Cardiac muscle cell (in vitro differentiated cells and primary cell): ENCODE measurements around the gene LDLRAP1. TPM values are rescaled to one million over a fixed set of nuclear protein-coding genes. Genes with fewer than 3 reads are reported as not detected.

Experiments
- DNase-seq, 2 donors: peaks; one replicate each; pipeline versions ENCODE4 v3.0.0 to v3.0.0-alpha.2; 2010 to 2017; ENCODE audit warnings: low read depth in 1 of 2, low spot score in 1 of 2
- H3K27ac ChIP-seq: fragments of 200-600 bp; sonication (generic); 2 replicates; pipeline ENCODE4 v1.5.1; 2016
- H3K27me3 ChIP-seq: fragments of 200-600 bp; sonication (generic); 2 replicates; pipeline ENCODE4 v1.6.0; 2016; ENCODE audit warnings: control low read depth
- H3K36me3 ChIP-seq: fragments of 200-600 bp; sonication (generic); 2 replicates; pipeline ENCODE4 v1.5.1; 2016; ENCODE audit warnings: control low read depth
- H3K4me1 ChIP-seq: fragments of 200-600 bp; sonication (generic); 2 replicates; pipeline ENCODE4 v1.8.1; 2017; ENCODE audit warnings: low read depth, mild to moderate bottlenecking, mixed run types
- H3K4me3 ChIP-seq: fragments of 200-600 bp; sonication (generic); 2 replicates; pipeline ENCODE4 v1.5.1; 2016; ENCODE audit warnings: mild to moderate bottlenecking
- H3K9me3 ChIP-seq: fragments of 200-600 bp; sonication (generic); 2 replicates; pipeline ENCODE4 v1.5.1; 2017; ENCODE audit warnings: low read depth, mild to moderate bottlenecking, control low read depth
- CTCF ChIP-seq: IDR thresholded peaks from 2 replicates; pipeline ENCODE4 v1.5.1; 2012; ENCODE audit warnings: low read depth, mild to moderate bottlenecking, low read length
- polyA plus RNA-seq: library from polyadenylated mRNA; unstranded; fragments of >200 nt; fragmentation: Nextera tagmentation; extraction: Ambion mirVana; gene quantifications from 2 replicates; pipeline ENCODE4 v1.2.1, GENCODE V29; 2016
- total RNA-seq: library from RNA; depleted of rRNA; stranded (reverse); fragments of >200 nt; gene quantifications from 2 replicates; pipeline ENCODE4 v1.2.3, GENCODE V29; 2016

Gene LDLRAP1
- total and polyA plus RNA-seq, 2 experiments from 2014 or later, result 16.4 to 21.8 TPM

- Histone ChIP-seq H3K27me3 (no peaks in the 10 kb centered on the region), H3K36me3 (no peaks in the 10 kb centered on the region), H3K9me3 (no peaks in the 10 kb centered on the region), H3K4me1 (peaks cover 14% of the 10 kb centered on the region), H3K27ac (peak overlapping the region; percentile 68), H3K4me3 (no peak overlapping the region)
- DNase-seq, result peak in 1 of 2 donors; percentile 57
- no peak for TF ChIP-seq CTCF
These were observed 6.1 kb downstream of the LDLRAP1 start for GRCh38 chr1:25549273-25550154.

- peaks cover 14% of the 10 kb centered on the region for H3K4me1 ChIP-seq
- H3K36me3 ChIP-seq, result no peaks in the 10 kb centered on the region
- TF ChIP-seq CTCF, result no peak
- no peaks in the 10 kb centered on the region for H3K27me3 ChIP-seq
- H3K4me3 ChIP-seq, result no peak overlapping the region
- no peaks in the 10 kb centered on the region for H3K9me3 ChIP-seq
- H3K27ac ChIP-seq, result peak overlapping the region; percentile 68
- DNase-seq, result peak in 1 of 2 donors; percentile 73
These were observed 6.7 kb downstream of the LDLRAP1 start for GRCh38 chr1:25550155-25550506.

GRCh38 chr1:25550683-25551310 is 7.4 kb downstream of the LDLRAP1 start:
- Histone ChIP-seq H3K27me3 (no peaks in the 10 kb centered on the region), H3K36me3 (no peaks in the 10 kb centered on the region), H3K9me3 (no peaks in the 10 kb centered on the region), H3K4me3 (no peak overlapping the region), H3K4me1 (peaks cover 14% of the 10 kb centered on the region), H3K27ac (no peak overlapping the region)
- peak in 1 of 2 donors; percentile 78 for DNase-seq
- no peak for TF ChIP-seq CTCF

- no peak overlapping the region for H3K27ac ChIP-seq
- no peak for DNase-seq
- no peaks in the 10 kb centered on the region for H3K9me3 ChIP-seq
- peaks cover 10% of the 10 kb centered on the region for H3K4me1 ChIP-seq
- TF ChIP-seq CTCF, result no peak
- H3K4me3 ChIP-seq, result no peak overlapping the region
- no peaks in the 10 kb centered on the region for H3K27me3 ChIP-seq
- H3K36me3 ChIP-seq, result peaks cover 3% of the 10 kb centered on the region
These were observed 10.5 kb downstream of the LDLRAP1 start for GRCh38 chr1:25553749-25554429.

GRCh38 chr1:25554430-25554780 is 11.0 kb downstream of the LDLRAP1 start:
- H3K4me1 ChIP-seq, result peaks cover 5% of the 10 kb centered on the region

More at GRCh38 chr1:25554430-25554780, 11.0 kb downstream of the LDLRAP1 start:
- Histone ChIP-seq H3K27me3 (no peaks in the 10 kb centered on the region), H3K4me3 (no peak overlapping the region), H3K27ac (no peak overlapping the region), H3K36me3 (peaks cover 3% of the 10 kb centered on the region), H3K9me3 (no peaks in the 10 kb centered on the region)
- TF ChIP-seq CTCF, result no peak
- no peak for DNase-seq
